ENCODE results near the gene NOS2.

The NOS2 gene

GRCh38 chr17:27818401-27819105 is 18.2 kb upstream of the NOS2 start:
- no peak for DNase-seq

DNA sequence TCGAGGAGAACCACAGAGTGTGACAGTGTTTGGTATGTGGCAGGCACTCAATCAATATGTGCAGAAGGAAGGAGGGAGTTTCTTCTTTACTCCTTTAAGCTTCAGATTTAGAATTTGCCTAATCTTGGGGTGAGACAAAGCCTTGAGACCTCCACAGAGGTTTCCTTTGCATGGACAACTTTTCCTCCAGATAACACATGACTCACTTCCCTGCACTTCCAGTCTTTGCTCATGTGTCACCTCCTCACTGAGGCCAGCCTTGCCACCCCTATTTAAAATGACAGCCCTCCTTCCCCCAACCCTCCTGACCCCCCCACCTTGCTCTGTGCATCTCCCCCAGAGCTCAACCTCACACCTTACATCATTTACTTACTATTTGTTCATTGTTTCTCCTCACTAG is 17.4 kb upstream of the NOS2 start:
- no peak for DNase-seq

DNA sequence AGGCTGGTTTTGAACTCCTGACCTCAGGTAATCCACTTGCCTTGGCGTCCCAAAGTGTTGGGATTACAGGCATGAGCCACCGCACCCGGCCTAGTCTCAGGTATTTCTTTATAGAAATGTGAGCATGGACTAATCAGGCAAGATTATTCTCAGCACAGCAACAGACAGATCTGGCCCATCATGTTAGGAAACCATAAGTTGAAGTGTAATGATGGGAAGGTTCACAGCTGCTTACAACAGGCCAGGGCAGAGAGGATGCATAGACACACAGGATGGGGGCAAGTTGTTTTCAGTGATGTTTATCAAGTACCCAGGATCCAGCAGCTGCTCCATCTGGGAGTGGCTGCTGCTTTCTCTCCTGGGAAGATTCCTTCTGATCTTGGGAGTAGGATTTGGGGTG is 16.6 kb upstream of the NOS2 start:
- no peak for DNase-seq

DNA sequence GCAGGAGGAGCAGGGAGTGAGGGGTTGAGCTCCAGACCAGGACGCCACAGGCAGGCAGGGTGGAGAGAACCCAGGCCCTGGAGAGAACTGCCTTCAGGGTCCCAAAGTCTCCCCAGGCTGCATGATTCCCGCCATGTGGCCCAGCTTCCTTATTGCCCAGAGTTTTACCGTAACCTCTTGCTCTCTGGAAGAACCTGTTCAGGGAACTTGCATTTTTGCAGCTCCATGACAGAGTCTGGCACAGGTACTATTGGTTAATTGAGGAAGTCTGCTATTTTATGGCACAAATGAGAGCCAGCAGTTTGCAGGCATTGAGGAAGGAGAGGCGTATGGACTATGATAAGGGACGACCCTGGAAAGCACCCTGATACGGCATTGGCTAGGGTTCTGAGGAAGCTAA is 11.6 kb upstream of the NOS2 start:
- DNase-seq, result no peak

DNA sequence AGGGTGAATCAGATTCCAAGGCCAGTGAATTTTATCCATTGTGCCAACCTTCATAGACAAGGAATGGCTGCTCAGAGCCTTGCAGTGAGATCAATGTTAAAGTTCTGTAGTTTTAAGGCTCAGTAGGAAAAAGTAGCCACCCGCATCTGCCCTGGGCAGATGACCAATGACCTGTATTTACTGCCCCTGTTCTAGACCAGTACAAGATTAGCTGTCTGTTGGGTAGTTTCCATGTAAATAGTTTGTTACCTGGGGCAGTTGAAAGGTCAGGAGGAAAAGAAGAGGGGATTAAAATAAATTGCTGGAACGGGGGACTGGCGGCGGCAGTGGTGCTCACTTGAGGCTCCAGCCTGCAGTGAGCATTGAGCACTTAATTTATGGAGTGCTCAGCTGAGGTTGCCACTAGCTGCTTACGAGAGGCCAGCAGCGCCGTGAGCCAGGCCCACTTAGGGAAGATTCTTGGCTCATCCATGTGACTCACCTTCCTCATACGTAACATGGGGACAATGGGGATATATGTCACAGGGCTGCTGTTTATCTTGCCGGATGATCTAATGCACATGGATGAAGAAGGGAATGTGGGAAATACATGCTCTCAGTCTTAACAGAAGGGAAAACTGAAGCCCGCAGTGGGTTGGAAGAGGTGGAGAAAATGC is 10.7 kb upstream of the NOS2 start:
- no peak for DNase-seq

- DNase-seq, result no peak
Measured at GRCh38 chr17:27810211-27810901, 10.0 kb upstream of the NOS2 start.

GRCh38 chr17:27809555-27809954 is 9.2 kb upstream of the NOS2 start:
- DNase-seq, result no peak

GRCh38 chr17:27808628-27809027 is 8.3 kb upstream of the NOS2 start:
- no peak for DNase-seq

GRCh38 chr17:27807567-27808470 is 7.5 kb upstream of the NOS2 start:
- peak; percentile 74 for DNase-seq

- DNase-seq, result peak; percentile 88
Measured at GRCh38 chr17:27805520-27806146, 5.3 kb upstream of the NOS2 start.

GRCh38 chr17:27804113-27804512 is 3.8 kb upstream of the NOS2 start:
- no peak for DNase-seq

- DNase-seq, result no peak
Measured at GRCh38 chr17:27802962-27803680, 2.8 kb upstream of the NOS2 start.

- no peak for DNase-seq
Measured at GRCh38 chr17:27802033-27802432, 1.7 kb upstream of the NOS2 start.

DNA sequence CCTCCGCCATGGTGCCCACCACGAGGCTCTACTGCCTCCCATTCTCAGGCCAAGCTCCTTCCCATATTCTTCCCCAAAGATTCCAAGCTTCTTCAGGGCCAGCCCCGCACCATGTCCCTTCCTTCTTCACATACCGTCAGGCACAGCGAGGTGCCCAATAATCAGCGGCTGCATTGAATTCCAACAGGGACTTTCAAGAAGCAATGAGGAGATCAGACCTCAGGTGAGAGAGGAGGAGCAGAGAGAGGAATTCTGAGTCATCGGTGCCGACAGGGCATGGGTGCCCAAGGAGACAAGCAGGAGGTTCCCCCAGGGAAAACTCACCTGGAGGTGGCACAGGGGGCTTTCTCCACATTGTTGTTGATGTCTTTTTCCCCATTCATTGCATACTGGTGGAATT is 2.0 kb downstream of the NOS2 start:
- no peak for DNase-seq

GRCh38 chr17:27797390-27798091 is 2.8 kb downstream of the NOS2 start:
- no peak for DNase-seq

DNA sequence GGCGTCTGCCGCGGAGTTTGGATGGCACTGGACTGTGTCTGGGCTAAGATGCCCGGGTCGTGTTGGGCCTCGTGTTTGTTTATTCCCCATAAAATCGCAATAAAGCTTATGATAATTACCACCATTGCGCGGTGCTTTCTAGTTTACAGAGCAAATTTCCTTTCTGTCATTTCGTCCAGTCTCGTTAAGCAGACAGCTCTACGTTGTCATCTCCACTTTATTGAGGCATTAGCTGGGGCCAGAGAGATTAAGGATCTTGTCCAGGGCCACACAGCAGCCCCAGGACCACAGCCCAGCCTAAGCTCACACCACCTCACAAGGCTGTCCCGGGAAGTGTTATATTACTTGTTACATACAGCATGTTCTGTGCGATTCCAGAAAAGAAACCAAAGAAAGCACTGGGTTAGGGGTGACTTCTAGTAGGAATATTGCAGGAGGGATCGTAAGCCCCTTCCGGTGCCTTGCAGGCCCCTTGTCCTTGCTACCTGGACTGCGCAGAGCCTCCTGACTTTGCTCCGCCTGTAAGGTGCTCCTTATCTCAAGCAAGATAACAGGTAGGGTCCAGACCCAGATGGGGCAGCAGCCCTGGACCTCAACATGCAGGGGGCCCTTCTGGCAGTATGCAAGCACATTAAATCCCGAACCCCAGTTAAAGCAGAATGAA is 6.3 kb downstream of the NOS2 start:
- no peak for DNase-seq

- peak; percentile 30 for DNase-seq
Measured at GRCh38 chr17:27793168-27793905, 7.0 kb downstream of the NOS2 start.

DNA sequence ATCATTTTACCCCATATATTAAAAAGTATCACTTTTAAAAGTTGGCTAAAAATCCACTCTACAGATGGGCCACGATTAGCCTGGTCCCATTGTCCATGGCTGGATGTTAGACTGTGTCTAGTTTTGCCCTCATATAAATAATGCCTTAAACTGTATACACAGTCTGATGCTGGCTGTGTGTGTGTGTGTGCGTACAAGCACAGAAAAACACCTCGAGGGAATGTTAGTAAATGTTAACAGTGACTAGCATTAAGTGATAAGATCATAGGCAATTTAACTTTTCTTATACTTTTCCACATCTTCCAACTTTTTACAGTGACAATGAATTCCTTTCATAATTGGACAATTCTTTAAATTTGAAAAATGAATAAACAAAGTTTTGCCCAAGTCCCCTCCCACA is 8.2 kb downstream of the NOS2 start:
- DNase-seq, result no peak

GRCh38 chr17:27788919-27789318 is 11.4 kb downstream of the NOS2 start:
- DNase-seq, result no peak
